Measurements from ENCODE around the gene TCEA3. TPM values are rescaled to one million over a fixed set of nuclear protein-coding genes. Genes with fewer than 3 reads are reported as not detected.

Gene TCEA3
- total and polyA plus RNA-seq, 10 of the 15 experiments (the other 5 are each of a cell fraction or from before 2014, with no cell fraction given), result 0.06 to 0.23 (median 0.08) TPM; not detected in 7

- FAIRE-seq (no peak), DNase-seq (ENCODE audit: low read depth, low spot score) (no peak), ATAC-seq (no peak)
- ChIA-PET POLR2A (no interaction called here), SMC1A (ENCODE audit: uncharacterized antibody, unreplicated experiment) (interaction anchor here (0.6 to 0.7 kb wide), 3 partner anchors 8 to 177 kb away, joined by 3 to 5 read pairs (median 3); no protein-coding TSS in a partner anchor), RAD21 (ENCODE audit: unreplicated experiment) (interaction anchor here (0.6 kb wide), 1 partner anchor 1573 kb away, joined by 4 read pairs; no protein-coding TSS in a partner anchor), CTCF (no interaction called here)
- in situ Hi-C loops (cut with MboI), result no loop called here
- Histone ChIP-seq H3K4me3 (no peak overlapping the region), H3K27ac (ENCODE audit: control insufficient read depth, insufficient read depth) (no peak overlapping the region), H3K4me2 (ENCODE audit: control insufficient read depth, insufficient read depth) (no peak overlapping the region), H3K27me3 (replicated peaks in 1 of 2; ENCODE audit: control insufficient read depth in 2 of 2, insufficient read depth in 2 of 2, low read length in 1 of 2) (peaks cover 6 to 7% of the 10 kb centered on the region in 2 experiments), H3K9ac (ENCODE audit: control insufficient read depth, insufficient read depth, low read length) (no peak overlapping the region), H4K20me1 (ENCODE audit: control insufficient read depth, insufficient read depth) (no peaks in the 10 kb centered on the region), H3K36me3 (ENCODE audit: control insufficient read depth in 2 of 2, insufficient read depth in 2 of 2, low read length in 1 of 2) (no peaks in the 10 kb centered on the region), H2AFZ (ENCODE audit: control insufficient read depth, low read depth, low read length) (no peak overlapping the region), H3K4me1 (ENCODE audit: control insufficient read depth, insufficient read depth, low read length) (no peaks in the 10 kb centered on the region; the same call in 1 of the 2 replicates), H3K9me3 (replicated peaks; ENCODE audit: control insufficient read depth, insufficient read depth, low read length) (no peaks in the 10 kb centered on the region), H3K79me2 (ENCODE audit: control insufficient read depth, insufficient read depth, low read length) (no peaks in the 10 kb centered on the region)
- WGBS (ENCODE audit: insufficient coverage, insufficient replicate concordance, low lambda C conversion rate, missing lambda C conversion rate), result 20% methylated on average over 5 of the region's 5 CpGs
- BruUV-seq (replicated peaks), result no TSS peak
- intact Hi-C loops (cut with micrococcal nuclease; ENCODE audit: unreplicated experiment), result no loop called here
- no peak for TF ChIP-seq EZH2 (IDR thresholded peaks at IDR 0.05; ENCODE audit: borderline replicate concordance, control insufficient read depth, low read depth, low read length)
- TF ChIP-seq CHD4 (IDR thresholded peaks at IDR 0.05), result no peak
- TF ChIP-seq BCLAF1 (IDR thresholded peaks at IDR 0.05), result no peak
- no peak for TF ChIP-seq CUX1 (IDR thresholded peaks at IDR 0.05; ENCODE audit: insufficient replicate concordance, low read depth, low read length)
- no peak for TF ChIP-seq ZNF687 (IDR thresholded peaks at IDR 0.05)
Measured at GRCh38 chr1:23425193-23425494, 596 bp upstream of the TCEA3 start.
